HG03342 (cell line): ENCODE results near the gene LMAN2L.

Source experiments
- ATAC-seq: cut with Tn5 transposase; IDR thresholded peaks from one replicate; pipeline ENCODE4 v1.9.1; 2021; ENCODE audit warnings: mild to moderate bottlenecking, moderate library complexity; ENCODE audit not compliant: unreplicated experiment

LMAN2L gene

GRCh38 chr2:96760036-96760985, 20.4 kb upstream of the LMAN2L start, which contains the start of gene CNNM4:
TSS of gene CNNM4 (plus strand) at chr2:96760902. CDS start at chr2:96761000, 98 bp downstream.
- peak; percentile 70 for ATAC-seq

GRCh38 chr2:96759548-96759947, 19.7 kb upstream of the LMAN2L start:
- no peak for ATAC-seq

GRCh38 chr2:96758987-96759386, 19.1 kb upstream of the LMAN2L start:
- no peak for ATAC-seq

- no peak for ATAC-seq
These were observed 17.6 kb upstream of the LMAN2L start for GRCh38 chr2:96757477-96757860.

- ATAC-seq, result no peak
These were observed 17.1 kb upstream of the LMAN2L start for GRCh38 chr2:96756788-96757476.

- no peak for ATAC-seq
These were observed 14.5 kb upstream of the LMAN2L start for GRCh38 chr2:96754317-96754716.

- ATAC-seq, result no peak
These were observed 13.9 kb upstream of the LMAN2L start for GRCh38 chr2:96753661-96754282.

- ATAC-seq, result no peak
These were observed 11.9 kb upstream of the LMAN2L start for GRCh38 chr2:96751800-96752199.

GRCh38 chr2:96747061-96747617, 7.3 kb upstream of the LMAN2L start:
- no peak for ATAC-seq

GRCh38 chr2:96739076-96739632, 710 bp downstream of the LMAN2L start:
- no peak for ATAC-seq

GRCh38 chr2:96737831-96738230, 2.0 kb downstream of the LMAN2L start:
- ATAC-seq, result no peak

GRCh38 chr2:96737251-96737650, 2.6 kb downstream of the LMAN2L start:
- no peak for ATAC-seq

GRCh38 chr2:96734880-96735583, 4.8 kb downstream of the LMAN2L start:
- ATAC-seq, result no peak

GRCh38 chr2:96733931-96734330, 5.9 kb downstream of the LMAN2L start:
- no peak for ATAC-seq

GRCh38 chr2:96730212-96730611, 9.7 kb downstream of the LMAN2L start:
- no peak for ATAC-seq

- no peak for ATAC-seq
These were observed 10.1 kb downstream of the LMAN2L start for GRCh38 chr2:96729748-96730147.

GRCh38 chr2:96727431-96727830, 12.4 kb downstream of the LMAN2L start:
- no peak for ATAC-seq

GRCh38 chr2:96726131-96726530, 13.7 kb downstream of the LMAN2L start:
- no peak for ATAC-seq

GRCh38 chr2:96716388-96716787, 23.5 kb downstream of the LMAN2L start:
- ATAC-seq, result no peak

- ATAC-seq, result no peak
These were observed 24.2 kb downstream of the LMAN2L start for GRCh38 chr2:96715658-96716057.
